Keratinocyte (primary cell): Measurements from ENCODE around the gene TAOK3. TPM values are rescaled to one million over a fixed set of nuclear protein-coding genes. Genes with fewer than 3 reads are reported as not detected.
A peak's percentile ranks its signal among the peaks of the same experiment; 100 is the strongest.

ENCODE experiments used
- DNase-seq: peaks from one replicate; pipeline ENCODE4 v3.0.0-alpha.2; 2011; ENCODE audit warnings: low read depth, missing footprints, low spot score
- FAIRE-seq: peaks from 2 replicates; lab custom pipeline; 2011; peaks lifted over from hg19 to GRCh38; lab: Jason Lieb, UNC
- H2AFZ ChIP-seq: 2 replicates; pipeline ENCODE4 v1.6.0; 2012; ENCODE audit warnings: low read length, control low read depth, inconsistent platforms; ENCODE audit not compliant: control insufficient read depth
- H3K27ac ChIP-seq: 2 replicates; pipeline ENCODE4 v1.5.1; 2011; ENCODE audit warnings: low read length; ENCODE audit not compliant: control insufficient read depth, insufficient read depth
- H3K27me3 ChIP-seq: 3 replicates; pipeline ENCODE4 v1.6.0; 2011; ENCODE audit warnings: low read length; ENCODE audit not compliant: control insufficient read depth, insufficient read depth; ENCODE audit errors: extremely low read depth
- H3K36me3 ChIP-seq, 2 experiments: 2 replicates in 1 of 2; 3 replicates in 1 of 2; pipeline ENCODE4 v1.5.1; 2011; ENCODE audit warnings: low read length in 2 of 2, mild to moderate bottlenecking in 1 of 2; ENCODE audit not compliant: control insufficient read depth in 2 of 2, insufficient read depth in 2 of 2; ENCODE audit errors: extremely low read depth in 1 of 2
- H3K4me1 ChIP-seq: 3 replicates; pipeline ENCODE4 v1.5.1; 2011; ENCODE audit warnings: low read length; ENCODE audit not compliant: control insufficient read depth, insufficient read depth; ENCODE audit errors: extremely low read depth
- H3K4me2 ChIP-seq: 3 replicates; pipeline ENCODE4 v1.6.0; 2011; ENCODE audit warnings: low read depth, low read length; ENCODE audit not compliant: control insufficient read depth, insufficient read depth; ENCODE audit errors: extremely low read depth
- H3K4me3 ChIP-seq, 3 experiments: fragments of 200-600 bp in 1 of 3; sonication (generic) in 1 of 3; 2 replicates in 2 of 3; 3 replicates in 1 of 3; pipeline ENCODE4 v1.5.1; 2011 to 2016; ENCODE audit warnings: low read length in 3 of 3, mild to moderate bottlenecking in 3 of 3, control low read depth in 2 of 3, inconsistent platforms in 1 of 3, low read depth in 1 of 3, mixed read lengths in 1 of 3, mixed run types in 1 of 3, moderate library complexity in 1 of 3; ENCODE audit not compliant: control insufficient read depth in 2 of 3, insufficient read depth in 2 of 3; ENCODE audit errors: extremely low read depth in 1 of 3
- H3K79me2 ChIP-seq: 2 replicates; pipeline ENCODE4 v1.6.0; 2012; ENCODE audit warnings: low read length; ENCODE audit not compliant: control insufficient read depth, insufficient read depth
- H3K9ac ChIP-seq: 3 replicates; pipeline ENCODE4 v1.6.0; 2011; ENCODE audit warnings: low read length; ENCODE audit not compliant: control insufficient read depth, insufficient read depth; ENCODE audit errors: extremely low read depth
- H3K9me1 ChIP-seq: 3 replicates; pipeline ENCODE4 v1.6.0; 2011; ENCODE audit warnings: low read length; ENCODE audit not compliant: control insufficient read depth, insufficient read depth; ENCODE audit errors: extremely low read depth
- H3K9me3 ChIP-seq: 2 replicates; pipeline ENCODE4 v1.5.1; 2012; ENCODE audit warnings: low read depth, low read length; ENCODE audit not compliant: control insufficient read depth
- H4K20me1 ChIP-seq: 3 replicates; pipeline ENCODE4 v1.6.0; 2011; ENCODE audit warnings: low read length; ENCODE audit not compliant: control insufficient read depth, insufficient read depth; ENCODE audit errors: extremely low read depth
- EZH2 ChIP-seq: IDR thresholded peaks from one replicate; pipeline ENCODE4 v1.6.1; 2012; ENCODE audit warnings: inconsistent platforms, mild to moderate bottlenecking, low read length, moderate library complexity
- dilution Hi-C: fragments of 300-500 bp; cut with MboI; formaldehyde crosslinking; loops from one replicate; pipeline ENCODE4 v1.7.0; 2020; ENCODE audit warnings: low sequenced_read_pairs; ENCODE audit not compliant: extremely low pct_ligation_motif_present
- polyA plus RNA-seq, 5 experiments: library from polyadenylated mRNA; depleted of rRNA in 3 of 5; stranded (reverse) in 3 of 5; stranded (forward) in 1 of 5; unstranded in 1 of 5; fragments of >200 nt; gene quantifications; 1 replicate in 1 of 5; 2 replicates in 3 of 5; 3 replicates in 1 of 5; pipeline versions ENCODE4 v1.2.1 to v1.2.3, GENCODE V29; 2011 to 2012; ENCODE audit warnings: missing spikeins in 2 of 5, low read depth in 1 of 5, low replicate concordance in 1 of 5
- TF ChIP-seq, protein P1 (sequence below), 3 experiments: IDR thresholded peaks in 1 of 3; conservative IDR thresholded peaks in 1 of 3; optimal IDR thresholded peaks in 1 of 3; 2 replicates in 2 of 3; 3 replicates in 1 of 3; pipeline versions ENCODE3 to v1.5.1; 2011; ENCODE audit warnings: low read length in 3 of 3, mild to moderate bottlenecking in 3 of 3, moderate library complexity in 2 of 3, control low read depth in 1 of 3, inconsistent platforms in 1 of 3; ENCODE audit not compliant: insufficient read depth in 2 of 3; ENCODE audit errors: extremely low read depth in 1 of 3

Gene TAOK3
- polyA plus RNA-seq, 1 donor (not counting 4 experiments of a cell fraction or from before 2014, with no cell fraction given) = 35.0 TPM

- dilution Hi-C loops = no loop called here
- H3K4me3 ChIP-seq = peak overlapping the region; percentile 78 to 99 (median 86)
- no peaks in the 10 kb centered on the region for H3K27me3 ChIP-seq
- peaks cover 11 to 12% of the 10 kb centered on the region in 2 experiments for H3K36me3 ChIP-seq
- peak overlapping the region; percentile 73 for H3K27ac ChIP-seq
- no peak for DNase-seq
- H2AFZ ChIP-seq = no peak overlapping the region
- H3K9ac ChIP-seq = peak overlapping the region; percentile 93
- TF ChIP-seq, protein P1, sequence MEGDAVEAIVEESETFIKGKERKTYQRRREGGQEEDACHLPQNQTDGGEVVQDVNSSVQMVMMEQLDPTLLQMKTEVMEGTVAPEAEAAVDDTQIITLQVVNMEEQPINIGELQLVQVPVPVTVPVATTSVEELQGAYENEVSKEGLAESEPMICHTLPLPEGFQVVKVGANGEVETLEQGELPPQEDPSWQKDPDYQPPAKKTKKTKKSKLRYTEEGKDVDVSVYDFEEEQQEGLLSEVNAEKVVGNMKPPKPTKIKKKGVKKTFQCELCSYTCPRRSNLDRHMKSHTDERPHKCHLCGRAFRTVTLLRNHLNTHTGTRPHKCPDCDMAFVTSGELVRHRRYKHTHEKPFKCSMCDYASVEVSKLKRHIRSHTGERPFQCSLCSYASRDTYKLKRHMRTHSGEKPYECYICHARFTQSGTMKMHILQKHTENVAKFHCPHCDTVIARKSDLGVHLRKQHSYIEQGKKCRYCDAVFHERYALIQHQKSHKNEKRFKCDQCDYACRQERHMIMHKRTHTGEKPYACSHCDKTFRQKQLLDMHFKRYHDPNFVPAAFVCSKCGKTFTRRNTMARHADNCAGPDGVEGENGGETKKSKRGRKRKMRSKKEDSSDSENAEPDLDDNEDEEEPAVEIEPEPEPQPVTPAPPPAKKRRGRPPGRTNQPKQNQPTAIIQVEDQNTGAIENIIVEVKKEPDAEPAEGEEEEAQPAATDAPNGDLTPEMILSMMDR (optimal IDR thresholded peaks at IDR 0.05 in 1 of 3, IDR thresholded peaks at IDR 0.05 in 1 of 3, conservative IDR thresholded peaks at IDR 0.05 in 1 of 3; ENCODE audit: extremely low read depth in 1 of 3, insufficient read depth in 2 of 3, low read length in 3 of 3) = no peak
- TF ChIP-seq EZH2 = no peak
- FAIRE-seq = no peak
- peaks cover 29% of the 10 kb centered on the region for H3K79me2 ChIP-seq
- peak overlapping the region; percentile 72 for H3K4me2 ChIP-seq
- H3K9me1 ChIP-seq = no peaks in the 10 kb centered on the region
- no peaks in the 10 kb centered on the region for H3K9me3 ChIP-seq
- no peaks in the 10 kb centered on the region for H4K20me1 ChIP-seq
- peaks cover 7% of the 10 kb centered on the region for H3K4me1 ChIP-seq
Observed at GRCh38 chr12:118137148-118137678, 235.5 kb downstream of the TAOK3 start.

DNA sequence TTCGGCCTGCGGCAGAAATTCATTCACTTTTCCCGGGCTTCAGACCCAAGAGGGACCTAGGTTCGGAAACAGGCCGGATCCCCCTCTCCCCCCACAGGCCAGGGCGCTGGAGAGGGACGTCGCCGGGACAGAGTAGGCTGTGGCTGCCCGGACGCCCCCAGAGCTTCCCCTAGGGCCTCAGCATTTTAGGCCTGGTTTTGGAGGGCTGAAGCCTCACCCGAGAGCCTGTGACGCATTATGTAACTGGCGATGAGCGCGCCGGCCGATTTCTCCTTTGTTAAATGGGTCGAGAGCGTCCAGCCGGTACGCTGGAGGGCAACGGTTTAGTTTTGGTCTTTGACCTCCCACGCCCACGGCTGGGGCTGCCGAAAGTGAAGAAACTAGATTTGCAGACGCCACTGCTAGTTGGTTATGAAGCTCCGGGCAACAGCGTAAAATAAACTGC lies 236.1 kb downstream of the TAOK3 start:
- H3K9ac ChIP-seq = peak overlapping the region; percentile 93
- H2AFZ ChIP-seq = peak overlapping the region; percentile 93
- FAIRE-seq (no peak), DNase-seq (no peak)
- peak overlapping the region; percentile 78 to 99 (median 86) for H3K4me3 ChIP-seq
- H3K9me3 ChIP-seq = no peaks in the 10 kb centered on the region
- H3K4me1 ChIP-seq = peaks cover 7% of the 10 kb centered on the region
- H3K9me1 ChIP-seq = no peaks in the 10 kb centered on the region
- dilution Hi-C loops = no loop called here
- no peaks in the 10 kb centered on the region for H3K27me3 ChIP-seq
- peaks cover 11 to 12% of the 10 kb centered on the region in 2 experiments for H3K36me3 ChIP-seq
- no peak for TF ChIP-seq EZH2
- TF ChIP-seq, protein P1 (optimal IDR thresholded peaks at IDR 0.05 in 1 of 3, IDR thresholded peaks at IDR 0.05 in 1 of 3, conservative IDR thresholded peaks at IDR 0.05 in 1 of 3; ENCODE audit: extremely low read depth in 1 of 3, insufficient read depth in 2 of 3, low read length in 3 of 3) = no peak
- H4K20me1 ChIP-seq = no peaks in the 10 kb centered on the region
- peaks cover 29% of the 10 kb centered on the region for H3K79me2 ChIP-seq
- H3K4me2 ChIP-seq = peak overlapping the region; percentile 72
- H3K27ac ChIP-seq = peak overlapping the region; percentile 73
